Astrocyte (in vitro differentiated cells and primary cell): ENCODE results near the gene RELN. TPM values are rescaled to one million over a fixed set of nuclear protein-coding genes. Genes with fewer than 3 reads are reported as not detected.
"Not testable (repeated sequence)": the region's sequence is repeated elsewhere in the genome, so short reads cannot be mapped to it uniquely, and the experiment has no call there.

Source experiments
- DNase-seq: peaks from one replicate; pipeline ENCODE4 v3.0.0-alpha.2; 2010; ENCODE audit warnings: low read depth
- FAIRE-seq: peaks from 2 replicates; lab custom pipeline; 2011; peaks lifted over from hg19 to GRCh38; lab: Jason Lieb, UNC
- H2AFZ ChIP-seq: 2 replicates; pipeline ENCODE4 v1.6.0; 2012; ENCODE audit warnings: low read depth, low read length, inconsistent platforms
- H3K27ac ChIP-seq: 2 replicates; pipeline ENCODE4 v1.5.1; 2011; ENCODE audit warnings: low read depth, low read length, inconsistent platforms
- H3K27me3 ChIP-seq: 2 replicates; pipeline ENCODE4 v1.6.0; 2011; ENCODE audit warnings: low read length, inconsistent platforms; ENCODE audit not compliant: insufficient read depth
- H3K36me3 ChIP-seq: 2 replicates; pipeline ENCODE4 v1.5.1; 2011; ENCODE audit warnings: low read length, inconsistent platforms; ENCODE audit not compliant: insufficient read depth
- H3K4me1 ChIP-seq: 2 replicates; pipeline ENCODE4 v1.5.1; 2011; ENCODE audit warnings: low read length, inconsistent platforms; ENCODE audit not compliant: insufficient read depth
- H3K4me2 ChIP-seq: 2 replicates; pipeline ENCODE4 v1.6.0; 2012; ENCODE audit warnings: low read length, inconsistent platforms
- H3K4me3 ChIP-seq: 2 replicates; pipeline ENCODE4 v1.5.1; 2011; ENCODE audit warnings: low read depth, mild to moderate bottlenecking, low read length, inconsistent platforms; ENCODE audit not compliant: insufficient read depth
- H3K79me2 ChIP-seq: 2 replicates; pipeline ENCODE4 v1.6.0; 2012; ENCODE audit warnings: mild to moderate bottlenecking, low read length, inconsistent platforms; ENCODE audit not compliant: insufficient read depth
- H3K9ac ChIP-seq: 2 replicates; pipeline ENCODE4 v1.6.0; 2012; ENCODE audit warnings: mild to moderate bottlenecking, low read length, inconsistent platforms
- H3K9me3 ChIP-seq: 2 replicates; pipeline ENCODE4 v1.5.1; 2012; ENCODE audit warnings: low read depth, mild to moderate bottlenecking, low read length, inconsistent platforms; ENCODE audit not compliant: insufficient read depth
- H4K20me1 ChIP-seq: 2 replicates; pipeline ENCODE4 v1.6.0; 2012; ENCODE audit warnings: low read length, inconsistent platforms; ENCODE audit not compliant: insufficient read depth
- H3K27ac Mint-ChIP-seq: one replicate; pipeline ENCODE4 v1.8.0; 2021; ENCODE audit warnings: mild to moderate bottlenecking, mixed read lengths; ENCODE audit not compliant: unreplicated experiment
- H3K27me3 Mint-ChIP-seq: one replicate; pipeline ENCODE4 v1.8.0; 2021; ENCODE audit warnings: low read depth, mixed read lengths; ENCODE audit not compliant: unreplicated experiment
- H3K36me3 Mint-ChIP-seq: one replicate; pipeline ENCODE4 v1.8.0; 2021; ENCODE audit warnings: low read depth, mixed read lengths; ENCODE audit not compliant: unreplicated experiment
- H3K4me1 Mint-ChIP-seq: one replicate; pipeline ENCODE4 v1.8.0; 2021; ENCODE audit warnings: low read depth, mixed read lengths; ENCODE audit not compliant: unreplicated experiment
- H3K4me3 Mint-ChIP-seq: one replicate; pipeline ENCODE4 v1.8.0; 2021; ENCODE audit warnings: mild to moderate bottlenecking, moderate library complexity, mixed read lengths; ENCODE audit not compliant: unreplicated experiment
- H3K9me3 Mint-ChIP-seq: one replicate; pipeline ENCODE4 v1.8.0; 2021; ENCODE audit warnings: mild to moderate bottlenecking, mixed read lengths; ENCODE audit not compliant: unreplicated experiment
- CTCF ChIP-seq: IDR thresholded peaks from 2 replicates; pipeline ENCODE4 v1.5.1; 2011; ENCODE audit warnings: low read depth, mild to moderate bottlenecking, inconsistent platforms, low read length, moderate library complexity; ENCODE audit not compliant: insufficient read depth
- EZH2 ChIP-seq: IDR thresholded peaks from 2 replicates; pipeline ENCODE4 v1.6.1; 2012; ENCODE audit warnings: mild to moderate bottlenecking, low read length, inconsistent platforms; ENCODE audit not compliant: insufficient read depth
- total RNA-seq: library from RNA; stranded (reverse); gene quantifications from 2 replicates; pipeline ENCODE4 v1.2.1, GENCODE V29; 2021

The RELN gene
- total RNA-seq, 1 donor from 2014 or later: 0.98 TPM

- Histone ChIP-seq H3K4me2 (no peak overlapping the region), H3K79me2 (no peaks in the 10 kb centered on the region), H4K20me1 (no peaks in the 10 kb centered on the region), H3K9me3 (no peaks in the 10 kb centered on the region), H2AFZ (no peak overlapping the region), H3K36me3 (no peaks in the 10 kb centered on the region), H3K9ac (no peak overlapping the region), H3K27ac (no peak overlapping the region), H3K27me3 (no peaks in the 10 kb centered on the region), H3K4me3 (no peak overlapping the region), H3K4me1 (no peaks in the 10 kb centered on the region)
- H3K36me3 Mint-ChIP-seq: no peaks in the 10 kb centered on the region
- H3K27me3 Mint-ChIP-seq: no peaks in the 10 kb centered on the region
- peaks cover 2% of the 10 kb centered on the region for H3K4me1 Mint-ChIP-seq
- no peak overlapping the region for H3K4me3 Mint-ChIP-seq
- TF ChIP-seq EZH2: no peak
- TF ChIP-seq CTCF: no peak
- peaks cover 2% of the 10 kb centered on the region for H3K9me3 Mint-ChIP-seq
- H3K27ac Mint-ChIP-seq: no peak overlapping the region
- FAIRE-seq (no peak), DNase-seq (no peak)
These were observed 195.0 kb downstream of the RELN start for GRCh38 chr7:103794424-103794823.

GRCh38 chr7:103793614-103794013 is 195.8 kb downstream of the RELN start:
- H3K9me3 Mint-ChIP-seq: peaks cover 2% of the 10 kb centered on the region
- no peaks in the 10 kb centered on the region for H4K20me1 ChIP-seq
- H2AFZ ChIP-seq: no peak overlapping the region
- H3K4me2 ChIP-seq: no peak overlapping the region
- no peak overlapping the region for H3K9ac ChIP-seq
- H3K36me3 Mint-ChIP-seq: no peaks in the 10 kb centered on the region
- no peak for DNase-seq
- peaks cover 2% of the 10 kb centered on the region for H3K4me1 Mint-ChIP-seq
- no peaks in the 10 kb centered on the region for H3K79me2 ChIP-seq
- H3K27me3 ChIP-seq: no peaks in the 10 kb centered on the region
- FAIRE-seq: no peak
- H3K27ac ChIP-seq: no peak overlapping the region
- H3K4me3 Mint-ChIP-seq: no peak overlapping the region
- H3K4me1 ChIP-seq: no peaks in the 10 kb centered on the region
- no peak overlapping the region for H3K27ac Mint-ChIP-seq
- no peaks in the 10 kb centered on the region for H3K36me3 ChIP-seq
- no peaks in the 10 kb centered on the region for H3K9me3 ChIP-seq
- no peak for TF ChIP-seq EZH2
- no peak for TF ChIP-seq CTCF
- no peak overlapping the region for H3K4me3 ChIP-seq
- H3K27me3 Mint-ChIP-seq: no peaks in the 10 kb centered on the region

GRCh38 chr7:103791894-103792293 is 197.6 kb downstream of the RELN start:
- no peak overlapping the region for H2AFZ ChIP-seq
- no peak overlapping the region for H3K9ac ChIP-seq
- no peaks in the 10 kb centered on the region for H3K36me3 ChIP-seq
- no peaks in the 10 kb centered on the region for H3K9me3 ChIP-seq
- DNase-seq: no peak
- Mint-ChIP-seq H3K4me1 (peaks cover 2% of the 10 kb centered on the region), H3K4me3 (no peak overlapping the region), H3K36me3 (no peaks in the 10 kb centered on the region), H3K27ac (no peak overlapping the region), H3K27me3 (peaks cover 2% of the 10 kb centered on the region), H3K9me3 (peaks cover 2% of the 10 kb centered on the region)
- H3K4me3 ChIP-seq: no peak overlapping the region
- H3K27me3 ChIP-seq: no peaks in the 10 kb centered on the region
- no peak overlapping the region for H3K27ac ChIP-seq
- no peaks in the 10 kb centered on the region for H4K20me1 ChIP-seq
- no peak overlapping the region for H3K4me2 ChIP-seq
- no peaks in the 10 kb centered on the region for H3K4me1 ChIP-seq
- FAIRE-seq: no peak
- no peaks in the 10 kb centered on the region for H3K79me2 ChIP-seq
- no peak for TF ChIP-seq EZH2
- TF ChIP-seq CTCF: no peak

GRCh38 chr7:103787041-103787440 is 202.4 kb downstream of the RELN start:
- not testable (repeated sequence) for H3K4me1 ChIP-seq, H3K27ac Mint-ChIP-seq, DNase-seq, H3K9ac ChIP-seq, H2AFZ ChIP-seq, H3K4me3 Mint-ChIP-seq, H3K4me1 Mint-ChIP-seq, H3K27me3 ChIP-seq, H3K27me3 Mint-ChIP-seq, H3K79me2 ChIP-seq, H4K20me1 ChIP-seq, H3K4me3 ChIP-seq, FAIRE-seq, H3K36me3 ChIP-seq, H3K36me3 Mint-ChIP-seq, H3K9me3 Mint-ChIP-seq, H3K4me2 ChIP-seq, H3K27ac ChIP-seq, H3K9me3 ChIP-seq
